GM04503 (cell line): ENCODE data around the gene PTGES.
A peak's percentile ranks its signal among the peaks of the same experiment; 100 is the strongest.
"Not testable (repeated sequence)": the region's sequence is repeated elsewhere in the genome, so short reads cannot be mapped to it uniquely, and the experiment has no call there.

Experiments used
- DNase-seq: peaks from one replicate; pipeline ENCODE4 v3.0.0-alpha.2; 2012; ENCODE audit warnings: low read depth

The PTGES gene, protein sequence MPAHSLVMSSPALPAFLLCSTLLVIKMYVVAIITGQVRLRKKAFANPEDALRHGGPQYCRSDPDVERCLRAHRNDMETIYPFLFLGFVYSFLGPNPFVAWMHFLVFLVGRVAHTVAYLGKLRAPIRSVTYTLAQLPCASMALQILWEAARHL

DNA sequence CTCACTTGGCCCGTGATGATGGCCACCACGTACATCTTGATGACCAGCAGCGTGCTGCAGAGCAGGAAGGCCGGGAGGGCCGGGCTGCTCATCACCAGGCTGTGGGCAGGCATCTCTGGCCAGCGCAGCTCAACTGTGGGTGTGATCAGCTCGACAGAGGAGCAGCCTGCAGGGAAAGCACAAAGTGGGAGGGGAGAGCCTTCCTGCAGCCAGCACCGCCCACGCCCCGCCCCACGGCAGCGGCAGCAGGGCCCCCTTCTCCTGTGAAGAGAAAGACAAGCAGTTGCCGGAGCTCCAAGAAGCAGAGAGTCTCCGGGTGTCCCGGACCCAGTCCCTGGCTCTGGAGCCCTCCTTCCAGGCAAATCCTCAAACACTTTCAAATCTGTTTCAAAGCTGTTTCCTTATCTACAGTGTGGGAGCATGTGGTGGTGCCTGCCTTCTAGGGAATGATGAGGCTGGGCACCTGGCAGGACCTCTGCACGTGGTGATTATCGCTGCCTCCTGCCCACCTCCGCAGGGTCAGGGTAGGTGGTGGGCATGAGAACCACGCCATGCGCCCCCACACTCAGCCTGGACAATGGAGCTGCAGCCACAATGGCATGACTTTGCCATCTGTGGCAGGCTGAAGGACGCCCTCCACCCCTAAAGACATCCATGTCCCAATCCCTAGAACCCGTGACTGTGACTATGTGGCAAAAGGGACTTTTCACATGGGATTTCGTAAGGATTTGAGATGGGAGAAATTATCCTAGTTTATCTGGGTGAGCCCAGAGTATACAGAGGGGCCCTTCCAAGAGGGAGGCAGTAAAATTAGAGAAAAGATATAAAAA is at the start of gene PTGES:
Gene PTGES, minus strand, starts transcription at position 143 of the 830 bp plus-strand sequence. Its CDS starts 30 bp downstream, at position 113.
- peak; percentile 54 for DNase-seq

DNA sequence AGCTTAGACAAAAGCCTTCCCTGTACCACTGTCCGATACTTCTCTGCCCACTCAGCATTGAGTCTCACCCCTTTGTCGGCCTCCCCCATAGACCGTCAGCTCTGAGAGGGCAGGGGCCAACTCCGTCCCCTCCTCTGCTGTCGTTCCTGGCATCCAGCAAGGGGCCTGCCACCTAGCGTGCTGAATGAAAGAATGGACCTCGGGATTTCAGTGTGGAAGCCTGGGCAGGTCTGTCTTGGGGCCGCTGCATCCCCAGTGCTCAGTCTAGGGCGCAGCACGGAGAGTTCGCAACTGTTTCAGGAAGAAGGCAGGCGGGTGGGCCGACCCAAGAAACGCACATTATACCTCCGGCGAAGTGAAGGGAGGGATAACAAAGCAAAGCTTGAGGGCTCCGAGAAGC is 48.7 kb upstream of the PTGES start:
- DNase-seq = no peak

DNA sequence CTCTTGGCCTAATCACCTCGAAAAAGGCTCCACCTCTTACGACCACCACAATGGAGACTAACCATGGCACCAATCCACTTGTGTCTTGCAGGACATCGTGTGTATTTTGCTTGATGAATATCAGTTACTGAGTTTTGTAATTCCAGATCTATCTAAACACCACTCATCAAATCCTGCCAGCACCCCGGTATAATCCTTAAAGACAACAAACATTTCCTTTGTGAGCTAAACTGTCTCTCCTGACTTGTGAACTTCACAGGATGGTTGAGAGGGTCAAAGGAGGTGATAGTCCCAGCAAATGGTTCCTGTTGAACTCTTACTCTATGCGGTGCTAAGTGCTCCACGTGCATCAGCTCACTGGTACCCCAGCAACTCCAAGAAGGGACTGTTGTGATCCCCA is 46.1 kb upstream of the PTGES start:
- no peak for DNase-seq

DNA sequence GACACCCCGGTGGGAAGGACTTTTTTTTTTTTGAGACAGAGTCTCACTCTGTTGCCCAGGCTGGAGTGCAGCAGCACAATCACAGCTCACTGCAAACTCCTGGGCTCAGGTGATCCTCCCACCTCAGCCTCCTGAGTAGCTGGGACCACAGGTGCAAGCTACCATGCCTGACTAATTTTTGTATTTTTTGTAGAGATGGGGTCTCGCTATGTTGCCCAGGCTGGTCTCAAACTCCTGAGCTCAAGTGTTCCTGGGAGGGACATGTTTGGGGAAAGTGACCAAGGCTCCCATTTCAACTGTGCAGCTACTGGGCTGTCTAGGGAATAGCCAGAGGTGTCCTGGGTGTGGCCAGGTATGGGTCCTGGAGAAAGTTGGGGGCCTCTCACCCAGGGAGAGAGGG is 43.2 kb upstream of the PTGES start:
- not testable (repeated sequence) for DNase-seq

DNA sequence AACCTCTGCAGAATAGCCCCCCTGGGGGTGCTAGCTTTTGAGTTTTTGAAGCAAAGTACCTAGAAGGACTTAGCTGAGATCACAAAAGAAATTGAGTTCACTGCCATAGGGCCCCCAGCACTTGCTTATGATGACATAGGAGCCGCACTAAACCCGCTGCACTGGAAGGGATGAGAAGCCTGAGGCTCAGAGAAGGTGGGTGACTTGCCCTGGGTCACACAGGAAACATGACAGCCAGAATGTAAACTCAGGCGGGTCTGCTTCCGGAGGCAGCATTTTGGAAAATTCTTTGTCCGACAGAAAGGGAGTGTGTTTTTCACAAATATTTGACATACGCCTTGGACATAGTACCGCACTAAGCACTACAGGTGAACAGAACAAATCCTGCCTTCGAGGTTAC is 41.7 kb upstream of the PTGES start:
- DNase-seq = no peak

DNA sequence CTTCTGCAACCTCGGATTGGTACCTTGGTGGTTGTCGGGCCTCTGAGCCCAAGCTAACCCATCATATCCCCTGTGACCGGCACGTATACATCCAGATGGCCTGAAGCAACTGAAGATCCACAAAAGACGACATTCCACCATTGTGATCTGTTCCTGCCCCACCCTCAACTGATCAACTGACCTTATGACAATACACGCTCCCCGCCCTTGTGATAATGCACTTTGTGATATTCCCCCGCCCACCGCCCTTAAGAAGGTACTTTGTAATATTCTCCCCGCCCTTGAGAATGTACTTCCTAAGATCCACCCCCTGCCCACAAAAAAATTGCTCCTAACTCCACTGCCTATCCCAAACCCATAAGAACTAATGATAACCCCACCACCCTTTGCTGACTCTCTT is 33.6 kb upstream of the PTGES start:
- DNase-seq = no peak

DNA sequence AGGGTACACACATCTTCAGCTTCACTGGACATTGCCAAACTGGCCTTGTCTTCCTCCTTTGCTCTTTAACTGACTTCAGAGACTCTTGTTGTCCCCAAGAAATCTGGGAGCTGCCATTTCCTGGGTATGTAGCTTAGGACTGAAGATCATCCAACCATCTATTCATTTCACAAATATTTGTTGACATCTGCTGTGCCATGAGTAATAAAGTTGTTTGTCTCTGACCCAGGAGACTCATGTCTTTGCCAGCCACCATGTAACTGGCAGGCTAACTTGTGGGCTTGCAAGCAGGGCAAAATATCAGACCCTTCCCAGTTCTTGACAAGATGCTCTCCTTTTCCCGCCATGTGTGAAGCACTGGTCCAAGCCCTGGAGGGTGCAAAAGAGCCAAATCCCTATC is 33.0 kb upstream of the PTGES start:
- DNase-seq = no peak

DNA sequence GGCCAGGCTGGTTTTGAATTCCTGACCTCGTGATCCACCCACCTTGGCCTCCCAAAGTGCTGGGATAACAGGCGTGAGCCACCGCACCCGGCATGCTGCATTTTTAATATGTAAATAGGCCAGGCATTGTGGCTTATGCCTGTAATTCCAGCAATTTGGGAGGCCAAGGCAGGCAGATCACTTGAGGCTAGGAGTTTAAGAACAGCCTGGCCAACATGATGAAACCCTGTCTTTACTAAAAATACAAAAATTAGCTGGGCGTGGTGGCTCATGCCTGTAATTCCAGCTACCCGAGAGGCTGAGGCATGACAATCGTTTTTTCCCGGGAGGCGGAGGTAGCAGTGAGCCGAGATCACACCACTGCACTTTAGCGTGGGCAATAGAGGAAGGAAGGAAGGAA is 32.1 kb upstream of the PTGES start:
- DNase-seq = not testable (repeated sequence)

DNA sequence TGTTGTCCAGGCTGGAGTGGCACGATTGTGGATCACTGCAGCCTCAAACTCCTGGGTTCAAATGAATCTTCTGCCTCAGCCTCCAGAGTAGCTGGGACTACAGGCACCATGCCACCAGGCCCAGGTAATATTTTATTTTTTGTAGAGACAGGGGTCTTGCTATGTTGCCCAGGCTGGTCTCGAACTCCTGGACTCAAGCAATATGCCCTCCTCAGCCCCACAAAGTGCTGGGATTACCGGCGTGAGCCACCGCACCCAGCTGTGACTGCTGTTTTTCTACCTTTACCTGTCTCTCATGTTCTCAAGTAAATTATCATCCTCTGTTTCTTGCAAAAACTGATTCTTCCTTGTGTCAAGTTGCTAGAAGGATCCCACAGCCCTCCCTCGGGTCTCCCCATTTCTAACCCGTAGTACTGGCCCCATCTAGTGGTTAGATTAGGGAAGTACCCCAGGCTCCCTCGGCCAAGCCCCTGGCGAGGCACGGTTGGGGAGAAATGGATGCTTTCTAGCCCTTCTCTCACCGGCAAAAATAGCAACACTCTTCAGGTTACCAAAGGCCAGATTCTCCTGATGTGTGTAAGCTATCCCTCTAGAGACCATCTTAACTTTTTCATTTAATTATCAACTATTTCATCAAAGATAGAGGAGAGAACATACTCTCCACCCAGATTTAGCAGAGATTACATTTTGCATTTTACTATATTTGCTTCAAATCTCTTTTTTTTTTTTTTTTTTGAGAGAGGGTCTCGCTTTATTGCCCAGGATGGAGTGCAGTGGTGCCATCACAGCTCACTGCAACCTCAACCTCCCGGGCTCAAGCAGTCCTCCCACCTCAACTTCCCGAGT is 30.9 kb upstream of the PTGES start:
- no peak for DNase-seq

DNA sequence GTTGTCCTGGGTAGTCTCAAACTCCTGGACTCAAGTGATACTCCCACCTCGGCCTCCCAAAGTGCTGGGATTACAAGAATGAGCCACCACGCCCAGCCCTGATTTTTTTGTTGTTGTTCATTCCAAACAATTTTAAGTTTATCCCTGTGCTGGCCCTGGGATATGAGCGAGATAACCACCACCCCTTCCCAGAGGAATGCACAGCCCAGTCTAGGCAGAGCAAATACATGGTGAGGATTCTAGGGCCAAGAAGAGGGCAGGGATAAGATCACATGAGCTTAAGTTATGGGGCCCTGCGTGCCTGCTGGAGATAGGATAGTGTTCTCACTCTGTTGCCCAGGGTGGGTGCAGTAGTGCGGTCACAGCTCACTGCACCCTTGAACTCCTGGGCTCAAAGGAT is 29.1 kb upstream of the PTGES start:
- DNase-seq = no peak

DNA sequence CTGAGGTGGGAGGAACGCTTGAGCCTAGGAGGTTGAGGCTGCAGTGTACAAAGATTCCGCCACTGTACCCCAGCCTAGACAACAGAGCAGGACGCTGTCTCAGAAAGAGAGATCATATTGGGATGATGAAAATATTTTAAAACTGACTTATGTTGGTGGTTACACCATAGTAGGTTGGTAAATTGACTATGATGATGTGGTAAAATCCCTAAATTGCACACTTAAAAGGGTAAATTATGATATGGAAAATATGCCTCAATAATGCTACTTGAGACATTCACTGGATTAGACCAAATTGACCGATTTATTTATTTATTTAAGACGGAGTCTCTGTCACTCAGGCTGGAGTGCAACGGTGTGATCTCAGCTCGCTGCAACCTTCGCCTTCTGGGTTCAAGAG is 28.3 kb upstream of the PTGES start:
- no peak for DNase-seq

DNA sequence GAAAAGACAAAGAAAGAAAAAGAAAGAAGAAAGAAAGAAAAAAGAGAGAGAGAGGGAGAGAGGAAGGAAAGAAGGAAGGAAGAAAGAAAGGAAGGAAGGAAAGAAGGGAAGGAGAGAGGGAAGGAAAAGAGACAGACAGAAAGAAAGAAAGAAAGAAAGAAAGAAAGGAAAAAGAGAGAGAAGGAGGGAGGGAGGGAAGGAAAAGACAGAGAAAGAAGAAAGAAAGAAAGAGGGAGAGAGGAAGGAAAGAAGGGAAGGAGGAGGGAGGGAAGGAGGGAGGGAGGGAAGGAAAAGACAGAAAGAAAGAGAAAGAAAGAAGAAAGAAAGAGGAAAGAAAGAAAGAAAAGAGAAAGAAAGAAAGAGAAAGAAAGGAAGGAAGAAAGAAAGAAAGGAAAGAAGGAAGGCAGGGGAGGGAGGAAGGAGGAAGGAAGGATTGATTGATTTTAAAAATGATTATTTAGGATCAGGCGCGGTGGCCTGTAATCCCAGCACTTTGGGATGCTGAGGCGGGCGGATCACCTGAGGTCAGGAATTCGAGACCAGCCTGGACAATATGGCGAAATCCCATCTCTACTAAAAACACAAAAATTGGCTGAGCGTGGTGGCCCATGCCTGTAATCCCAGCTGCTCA is 26.8 kb upstream of the PTGES start:
- no peak for DNase-seq

DNA sequence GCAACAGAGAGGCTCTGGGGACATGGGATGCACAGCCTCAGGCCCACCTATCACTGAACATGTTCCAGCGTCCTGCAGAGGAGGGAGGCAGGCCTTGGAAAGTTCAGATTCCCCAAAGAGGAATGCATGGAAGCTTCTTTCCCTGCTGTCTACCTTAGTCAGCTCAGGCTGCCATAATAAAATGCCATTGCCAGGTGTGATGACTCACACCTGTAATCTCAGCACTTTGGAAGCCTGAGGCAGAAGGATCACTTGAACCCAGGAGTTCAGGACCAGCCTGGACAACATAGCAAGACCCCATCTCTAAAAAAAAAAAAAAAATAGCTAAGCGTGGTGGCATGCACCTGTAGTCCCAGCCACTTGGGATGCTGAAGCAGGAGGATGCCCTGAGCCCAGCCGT is 25.6 kb upstream of the PTGES start:
- DNase-seq = no peak

DNA sequence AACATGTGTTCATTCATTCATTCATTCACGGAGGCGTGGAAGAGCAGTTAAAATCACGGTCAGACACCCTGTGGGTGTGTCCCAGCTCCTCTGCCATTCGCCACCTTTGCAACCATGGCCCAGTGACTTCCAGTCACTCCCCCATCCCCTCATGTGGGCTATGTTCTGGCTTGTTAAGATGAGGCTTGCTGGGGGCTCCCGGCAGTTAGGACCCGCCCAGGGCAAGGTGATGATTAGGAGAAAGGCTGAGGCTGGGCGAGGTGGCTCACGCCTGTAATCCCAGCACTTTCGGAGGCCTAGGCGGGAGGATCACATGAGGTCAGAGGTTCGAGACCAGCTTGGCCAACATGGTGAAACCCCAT is 24.9 kb upstream of the PTGES start:
- DNase-seq = no peak

DNA sequence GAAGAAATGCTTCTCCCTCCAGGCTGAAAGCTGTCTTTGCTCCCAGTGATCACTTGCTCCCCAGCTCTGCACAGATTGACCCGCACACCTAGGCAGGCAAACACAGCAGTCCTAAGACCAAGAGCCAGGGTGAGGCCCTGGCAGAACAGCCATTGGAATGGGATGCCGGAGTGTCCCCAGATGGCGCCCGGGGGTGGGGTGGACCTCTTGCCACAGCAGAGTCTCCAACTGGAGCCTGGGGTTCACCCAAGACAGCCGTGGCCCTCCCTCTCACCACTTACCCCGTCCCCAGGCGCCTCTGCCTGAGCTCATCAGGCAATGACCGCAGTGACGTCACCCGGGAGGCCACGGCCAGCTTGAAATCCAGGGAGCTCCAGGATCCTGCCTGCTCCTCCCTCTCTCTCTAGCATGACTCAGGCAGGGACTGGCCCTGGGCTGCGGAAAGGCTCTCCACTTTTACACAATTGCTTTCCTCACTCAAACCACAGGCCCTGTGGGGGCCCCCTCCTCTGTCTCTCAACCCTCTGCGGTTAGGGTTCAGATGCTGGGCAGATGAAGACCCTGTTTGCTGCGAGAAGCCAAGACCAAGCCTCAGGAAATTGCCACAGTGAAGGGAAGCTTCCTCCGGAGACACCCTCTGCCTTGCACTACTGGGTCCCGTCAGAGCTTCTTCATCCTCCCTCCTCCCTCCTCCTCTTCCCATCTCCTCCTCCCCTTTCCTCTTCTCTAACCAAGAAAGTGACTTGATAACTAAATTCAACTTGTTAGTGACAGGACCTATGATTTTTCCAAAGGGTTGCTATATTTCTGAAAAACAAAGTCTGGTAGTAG is 24.3 kb upstream of the PTGES start:
- peak; percentile 97 for DNase-seq

DNA sequence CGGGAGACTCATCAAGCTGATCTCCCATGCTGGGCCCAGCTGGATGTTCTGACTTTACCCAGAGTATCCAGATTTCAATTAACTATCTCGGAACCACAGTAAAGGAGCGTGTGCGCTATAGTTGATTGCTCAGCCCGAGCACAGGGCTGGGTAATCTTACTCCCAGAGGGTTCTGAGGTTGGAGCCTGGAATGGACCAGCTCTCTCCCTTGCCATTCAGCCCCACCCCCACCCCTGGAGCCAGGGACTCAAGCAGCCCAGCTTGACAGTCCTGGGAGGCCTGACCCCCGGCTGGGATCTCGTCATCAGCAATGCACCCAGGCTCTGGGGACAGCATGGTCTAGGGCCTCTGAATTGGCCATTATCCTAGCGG is 23.7 kb upstream of the PTGES start:
- DNase-seq = no peak

DNA sequence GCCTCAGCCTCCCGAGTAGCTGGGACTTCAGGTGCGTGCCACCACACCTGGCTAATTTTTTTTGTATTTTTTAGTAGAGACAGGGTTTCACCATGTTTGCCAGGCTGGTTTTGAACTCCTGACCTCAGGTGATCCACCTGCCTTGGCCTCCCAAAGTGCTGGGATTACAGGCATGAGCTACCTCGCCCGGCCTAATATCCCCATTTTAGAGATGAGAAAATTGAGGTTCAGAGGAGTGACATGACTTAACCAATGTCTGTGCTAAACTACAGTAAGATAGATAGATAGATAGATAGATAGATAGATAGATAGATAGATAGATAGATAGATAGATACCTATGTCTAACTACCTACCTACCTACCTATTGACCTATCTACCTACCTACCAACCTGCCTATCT is 23.3 kb upstream of the PTGES start:
- not testable (repeated sequence) for DNase-seq

DNA sequence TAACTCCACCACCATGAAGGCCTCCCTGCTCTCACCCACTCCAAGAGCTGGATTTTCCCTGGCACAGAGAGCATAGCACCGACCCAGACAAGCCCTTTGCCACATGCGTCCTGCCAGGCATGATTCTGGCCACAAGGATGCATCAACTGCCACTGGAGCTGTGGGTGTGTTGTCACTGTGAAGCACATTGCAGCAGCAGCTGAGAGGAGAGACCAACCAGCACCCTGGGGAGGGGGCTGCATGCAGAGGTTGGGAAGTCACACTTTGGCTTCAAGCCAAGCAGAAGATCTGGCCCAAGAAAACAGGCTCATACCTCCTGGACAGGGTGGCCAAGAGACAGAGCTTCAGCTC is 22.6 kb upstream of the PTGES start:
- DNase-seq = no peak

DNA sequence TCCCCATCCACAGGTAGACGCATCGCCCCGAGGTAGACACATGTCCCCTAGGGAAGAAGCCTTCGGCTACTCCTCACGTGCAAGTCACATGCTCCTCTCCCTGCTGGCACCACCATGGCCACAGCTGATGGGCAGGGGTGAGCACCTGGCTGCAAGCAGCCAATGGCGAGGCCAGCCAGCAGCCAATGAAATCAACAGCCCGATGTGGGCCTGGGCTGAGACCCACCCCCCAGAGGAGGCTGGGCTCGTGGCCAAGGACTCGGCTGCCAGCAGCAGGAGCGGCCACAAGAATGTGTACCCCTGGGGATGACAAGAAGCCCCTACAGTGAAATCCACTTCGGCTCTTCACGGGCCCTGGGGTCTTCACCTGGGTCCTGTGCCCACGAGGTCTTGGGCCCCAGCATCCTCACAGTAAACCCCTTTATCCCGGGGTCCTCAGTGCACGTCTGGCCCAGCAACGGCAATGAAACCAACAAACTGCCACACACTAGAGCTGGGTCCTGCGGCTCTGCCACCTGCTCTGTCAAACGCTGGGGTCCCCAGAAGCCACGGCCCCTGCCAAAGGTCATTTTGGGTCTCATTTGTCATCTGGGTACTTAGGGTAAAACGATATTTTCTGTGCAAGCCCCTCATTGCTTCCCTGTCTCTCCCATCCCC is 22.1 kb upstream of the PTGES start:
- DNase-seq = no peak

DNA sequence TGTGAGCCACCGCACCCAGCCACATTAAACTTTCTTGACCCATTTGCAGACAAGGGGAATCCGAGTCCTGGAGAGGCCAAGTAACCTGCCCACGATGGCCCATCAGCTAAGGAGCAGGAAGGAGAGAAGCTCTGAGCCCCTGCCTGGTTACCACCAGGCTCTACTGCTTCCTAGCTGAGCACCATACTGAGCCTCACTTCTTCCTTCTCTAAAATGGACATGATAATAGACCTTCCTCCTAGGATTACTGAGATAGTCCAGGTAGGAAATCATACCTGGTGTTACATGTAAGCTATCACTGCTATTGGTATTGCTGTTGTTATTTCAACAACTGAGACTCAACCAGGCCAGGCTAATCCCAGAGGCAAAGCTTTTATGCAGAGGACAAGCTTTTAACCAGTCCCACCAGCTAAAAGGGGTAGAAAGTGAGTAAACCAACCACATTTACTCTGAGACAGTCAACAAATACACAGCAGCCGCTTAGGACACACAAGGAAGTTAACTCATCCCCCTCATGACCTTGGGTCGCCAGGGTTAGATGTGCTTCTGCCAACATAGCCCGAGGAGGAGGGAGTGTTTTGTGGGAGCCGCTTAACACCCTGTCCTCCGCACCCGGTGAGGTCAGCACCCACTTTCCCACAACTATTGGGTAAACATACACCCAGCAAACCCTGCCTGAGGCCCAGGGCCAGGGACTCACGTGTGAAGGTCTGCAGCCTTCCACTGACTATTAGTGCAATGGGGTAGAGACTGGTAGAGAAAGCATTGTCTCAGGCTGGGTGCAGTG is 20.6 kb upstream of the PTGES start:
- peak; percentile 44 for DNase-seq

DNA sequence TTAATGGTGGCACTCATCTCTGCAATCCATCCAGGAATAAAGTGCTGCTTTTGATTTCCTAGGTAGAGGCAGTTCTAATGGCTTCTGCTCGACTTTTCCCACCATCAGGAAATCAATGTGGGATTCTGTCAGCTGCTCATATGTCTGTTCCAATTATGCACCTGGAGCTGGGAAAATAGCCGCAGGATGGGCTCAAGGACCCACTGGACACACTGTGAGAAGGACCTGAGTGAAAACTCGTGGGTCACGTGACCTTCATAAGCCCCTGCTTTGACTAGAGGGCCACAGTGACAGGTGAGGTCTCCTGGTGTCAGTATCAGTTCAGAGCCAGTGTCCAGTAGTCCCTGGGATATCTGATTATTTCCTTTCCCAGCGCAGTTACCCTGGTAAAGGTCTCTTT is 17.9 kb upstream of the PTGES start:
- DNase-seq = no peak
